Measurements from ENCODE around the gene MIEF2. TPM values are rescaled to one million over a fixed set of nuclear protein-coding genes. Genes with fewer than 3 reads are reported as not detected.

MIEF2 gene
- total and polyA plus RNA-seq, 10 of the 15 experiments (the other 5 are each of a cell fraction or from before 2014, with no cell fraction given): 0.16 to 9.2 (median 4.1) TPM

GRCh38 chr17:18257982-18258355 is 2.5 kb upstream of the MIEF2 start (continued):
- TF ChIP-seq ZNF687 (IDR thresholded peaks at IDR 0.05) (no peak), CEBPZ (IDR thresholded peaks at IDR 0.05; ENCODE audit: low read depth, low read length) (no peak), HDAC6 (IDR thresholded peaks at IDR 0.05; ENCODE audit: unreplicated experiment) (no peak), NR2F1 (conservative IDR thresholded peaks at IDR 0.05) (no peak), PBX3 (IDR thresholded peaks at IDR 0.05; ENCODE audit: insufficient replicate concordance, low read depth, low read length) (no peak), ZNF274 (IDR thresholded peaks at IDR 0.05; ENCODE audit: insufficient read depth, insufficient read length) (no peak), CBX5 (IDR thresholded peaks at IDR 0.05; ENCODE audit: low read depth) (no peak), POLR2A (IDR thresholded peaks at IDR 0.05; ENCODE audit: low read depth, low read length) (peak; percentile 74), NR2C1 (IDR thresholded peaks at IDR 0.05) (no peak), USF1 (IDR thresholded peaks at IDR 0.05; ENCODE audit: borderline replicate concordance, extremely low read length, insufficient read depth, low read depth, low read length) (no peak), DPF2 (IDR thresholded peaks at IDR 0.05) (no peak), SIN3A (IDR thresholded peaks at IDR 0.05; ENCODE audit: low read depth, low read length) (0 out of 2 replicates have a peak, but pooled peaks have one; percentile 27), CHD4 (IDR thresholded peaks at IDR 0.05) (no peak), MLLT1 (IDR thresholded peaks at IDR 0.05) (no peak; the same call in 1 of the 2 replicates), POU2F2 (IDR thresholded peaks at IDR 0.05; ENCODE audit: borderline replicate concordance, low read depth, low read length) (peak; percentile 18; the same call in 1 of the 3 replicates), ETV6 (conservative IDR thresholded peaks at IDR 0.05 in 1 of 2, IDR thresholded peaks at IDR 0.05 in 1 of 2; ENCODE audit: borderline replicate concordance in 1 of 2, low read depth in 1 of 2) (no peak), SP1 (IDR thresholded peaks at IDR 0.05; ENCODE audit: low read depth, low read length) (no peak), MEF2A (IDR thresholded peaks at IDR 0.05; ENCODE audit: insufficient read depth, low read depth, low read length) (no peak), ZNF24 (IDR thresholded peaks at IDR 0.05) (no peak), TCF7 (IDR thresholded peaks at IDR 0.05; ENCODE audit: borderline replicate concordance) (no peak)

Data from GM12878 (cell line).